Eye (tissue), 1 donor: ENCODE results near the gene AUTS2.
A peak's percentile ranks its signal among the peaks of the same experiment; 100 is the strongest.
"Not testable (repeated sequence)": the region's sequence is repeated elsewhere in the genome, so short reads cannot be mapped to it uniquely, and the experiment has no call there.

Experiments used
- DNase-seq: peaks from one replicate; pipeline ENCODE4 v3.0.0-alpha.2; 2015

AUTS2 gene

DNA sequence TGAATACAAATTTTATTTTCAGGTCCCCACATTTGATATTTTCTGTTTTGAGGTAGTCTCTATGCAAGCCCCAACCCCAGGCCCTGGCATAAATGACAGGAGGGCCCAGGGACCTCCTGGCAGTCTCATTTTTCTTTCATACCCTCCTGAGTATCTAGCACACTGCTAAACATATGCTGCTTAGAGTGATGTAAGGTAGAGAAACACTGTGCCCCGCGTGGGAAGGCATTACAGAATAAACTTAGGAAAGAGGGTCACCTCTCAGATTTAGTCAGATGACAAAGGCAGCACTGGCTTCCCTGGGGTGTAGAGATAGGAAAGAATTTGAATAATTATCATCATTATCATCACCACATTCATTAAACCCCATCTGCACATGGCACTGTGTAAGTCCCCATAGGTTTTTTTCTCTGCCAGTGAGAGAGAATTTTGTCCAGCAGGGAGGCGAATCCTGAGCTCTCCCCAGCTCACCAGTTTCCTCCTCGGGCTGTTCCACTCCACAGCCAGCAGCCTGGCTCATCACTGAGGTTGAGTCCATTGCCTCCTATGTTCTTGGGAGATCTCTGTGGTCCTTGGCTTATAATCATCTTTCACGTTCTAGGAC lies 1026.3 kb downstream of the AUTS2 start:
- no peak for DNase-seq

- no peak for DNase-seq
Measured at GRCh38 chr7:70627461-70627860, 1029.2 kb downstream of the AUTS2 start.

GRCh38 chr7:70630440-70630817 lies 1032.2 kb downstream of the AUTS2 start:
- DNase-seq = no peak

DNA sequence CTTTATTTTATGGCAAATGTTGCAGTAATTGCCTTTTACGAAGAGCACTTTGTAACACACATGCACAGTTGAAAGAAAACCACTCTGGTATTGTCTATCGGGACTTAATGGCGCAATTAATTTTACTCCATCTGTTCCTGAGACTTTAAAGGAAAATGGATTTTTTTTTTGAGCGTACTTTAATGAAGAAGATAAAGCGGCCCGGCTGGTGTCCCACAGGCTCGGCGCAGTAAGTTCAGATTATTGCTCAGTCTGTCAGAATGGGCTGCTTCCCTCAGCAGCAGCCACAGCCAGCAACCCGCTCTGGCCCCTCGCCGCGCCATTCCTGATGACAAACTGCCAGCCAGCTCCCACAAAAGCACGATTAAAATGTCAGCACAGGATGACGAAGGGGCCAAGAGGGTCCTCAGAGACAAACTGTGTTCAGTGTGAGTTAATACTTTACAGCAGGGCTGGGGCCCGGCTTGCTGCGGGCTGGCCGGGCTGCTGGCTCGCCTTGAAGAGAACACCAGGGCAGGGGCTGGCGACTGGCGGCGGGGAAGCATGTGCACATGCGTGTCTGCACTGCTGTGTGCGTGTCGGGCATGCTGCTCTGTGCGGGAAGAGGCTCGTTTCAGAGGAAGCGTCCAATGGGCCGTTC lies 1032.7 kb downstream of the AUTS2 start:
- DNase-seq = peak; percentile 92

GRCh38 chr7:70631718-70632117 lies 1033.4 kb downstream of the AUTS2 start:
- DNase-seq = peak; percentile 79

DNA sequence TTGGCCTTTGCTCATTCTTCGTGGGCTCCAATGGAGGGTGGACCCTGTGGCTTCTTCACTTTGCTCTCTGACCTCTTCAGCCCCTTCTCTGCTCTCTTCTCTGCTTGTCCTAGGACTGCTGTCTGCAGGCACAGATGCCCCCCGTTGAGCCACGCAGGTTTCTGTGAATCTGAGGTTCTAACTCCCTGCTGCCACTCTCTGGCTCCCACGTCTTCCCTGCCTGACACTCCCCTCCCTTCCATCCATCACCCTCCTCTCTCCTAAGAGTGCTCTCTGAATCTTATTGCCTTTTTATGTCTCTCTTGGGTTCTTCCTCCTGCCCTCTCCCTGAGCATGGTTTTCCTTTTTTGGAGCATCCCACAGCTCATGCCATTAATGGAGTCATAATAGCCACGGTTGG lies 1034.1 kb downstream of the AUTS2 start:
- no peak for DNase-seq

GRCh38 chr7:70634071-70634470 lies 1035.8 kb downstream of the AUTS2 start:
- no peak for DNase-seq

- DNase-seq = no peak
Measured at GRCh38 chr7:70634610-70635068, 1036.4 kb downstream of the AUTS2 start.

DNA sequence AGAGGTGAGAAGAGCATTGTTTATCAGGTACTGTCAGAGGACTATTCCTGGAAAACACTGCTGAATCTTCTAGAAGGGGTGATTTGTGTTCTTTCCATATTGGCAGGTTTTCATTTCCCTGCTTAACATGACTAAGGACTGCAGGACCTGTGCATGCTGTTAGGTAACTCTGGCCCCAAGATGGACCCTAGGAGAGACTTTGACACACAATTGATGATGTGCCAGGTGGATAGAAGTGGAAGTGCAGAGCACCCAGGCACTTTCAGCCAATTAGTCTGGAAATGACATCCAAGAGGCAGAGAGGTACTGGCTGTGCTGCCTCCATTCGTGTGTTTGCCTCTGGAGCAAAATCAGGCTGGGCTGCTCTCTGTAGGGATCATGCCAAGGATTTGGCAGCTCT lies 1037.4 kb downstream of the AUTS2 start:
- no peak for DNase-seq

GRCh38 chr7:70636169-70636568 lies 1037.9 kb downstream of the AUTS2 start:
- DNase-seq = no peak

- no peak for DNase-seq
Measured at GRCh38 chr7:70637726-70638125, 1039.5 kb downstream of the AUTS2 start.

DNA sequence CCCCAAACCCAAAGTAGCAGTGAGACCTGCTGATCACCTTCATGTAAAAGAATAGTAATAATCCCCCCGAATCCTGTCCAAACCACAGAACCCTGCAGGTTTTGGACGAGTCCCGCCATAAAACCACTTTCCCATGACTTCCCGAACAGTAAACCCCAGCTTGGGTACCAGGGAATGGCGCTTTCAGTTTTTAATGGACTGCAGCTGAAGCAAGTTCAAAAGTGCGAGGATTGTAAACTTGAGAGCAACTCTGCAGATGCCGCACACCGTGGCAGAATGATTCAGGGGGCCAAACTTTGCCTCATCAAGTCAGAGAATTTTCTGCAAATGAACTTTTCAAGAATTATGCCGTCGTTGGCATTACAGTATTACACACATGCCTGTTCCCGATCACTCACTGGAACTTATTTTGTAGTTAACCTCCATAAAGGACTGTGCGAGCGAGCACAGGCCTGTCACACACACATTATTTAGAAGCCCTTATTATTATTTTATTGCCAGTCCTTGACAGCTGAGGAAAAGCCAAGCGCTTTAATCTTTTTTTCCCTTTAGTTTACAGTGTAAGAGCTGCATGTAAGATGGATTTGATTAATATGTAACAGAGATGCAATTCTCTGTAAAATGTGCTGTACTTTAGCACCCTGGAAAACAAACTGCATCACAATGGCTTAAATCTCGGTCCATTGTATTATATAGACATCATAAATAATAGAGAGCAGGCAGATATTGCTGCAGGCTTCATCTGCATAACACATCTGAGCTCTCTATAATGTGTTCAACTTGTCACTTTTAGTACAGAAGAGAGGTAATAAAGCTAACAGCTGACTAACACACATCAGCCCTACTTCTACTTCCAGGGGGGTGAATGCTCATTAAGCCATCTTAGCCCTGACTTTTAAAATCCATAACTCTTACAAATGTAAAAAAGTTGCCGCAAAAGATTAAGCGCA lies 1040.2 kb downstream of the AUTS2 start:
- peak; percentile 41 for DNase-seq

GRCh38 chr7:70640266-70640833 lies 1042.1 kb downstream of the AUTS2 start:
- no peak for DNase-seq

DNA sequence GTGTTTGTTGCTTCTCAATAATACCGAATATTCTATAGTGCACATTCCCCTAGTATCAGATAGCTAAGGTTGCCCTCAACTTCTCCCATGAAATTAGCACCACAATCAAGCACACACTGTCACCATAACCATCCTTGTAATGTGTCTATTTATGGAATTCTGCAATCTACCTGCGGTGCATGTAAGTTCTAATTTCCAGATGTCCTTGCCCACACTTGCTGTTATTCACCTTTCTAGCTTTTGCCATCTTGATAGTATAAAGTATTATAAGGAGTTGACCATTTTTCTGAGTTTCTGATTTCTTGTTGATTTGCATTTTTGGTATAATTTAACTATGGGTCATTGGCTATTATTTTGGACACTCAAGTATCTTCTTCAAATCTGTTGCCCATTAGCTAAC lies 1043.6 kb downstream of the AUTS2 start:
- DNase-seq = no peak

DNA sequence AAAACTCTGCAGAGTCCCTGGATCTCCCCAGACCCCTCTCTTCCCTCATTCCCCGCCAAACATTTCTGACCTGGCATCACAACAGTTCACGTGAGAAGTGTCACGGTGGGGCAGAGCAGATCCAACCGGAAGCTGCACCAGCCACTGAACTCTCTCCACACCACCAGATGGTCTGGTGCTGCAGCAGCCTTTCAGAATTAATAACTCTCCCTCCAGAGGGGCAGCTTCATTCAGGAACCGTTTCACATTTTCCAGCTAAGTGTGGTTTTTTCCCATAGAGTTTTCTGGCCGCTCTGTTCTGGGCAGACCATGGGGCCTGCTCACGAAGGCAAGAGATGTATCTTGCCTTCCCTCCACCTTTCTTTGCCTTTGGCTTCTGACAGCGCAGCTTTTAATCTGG lies 1047.0 kb downstream of the AUTS2 start:
- DNase-seq = peak; percentile 48

DNA sequence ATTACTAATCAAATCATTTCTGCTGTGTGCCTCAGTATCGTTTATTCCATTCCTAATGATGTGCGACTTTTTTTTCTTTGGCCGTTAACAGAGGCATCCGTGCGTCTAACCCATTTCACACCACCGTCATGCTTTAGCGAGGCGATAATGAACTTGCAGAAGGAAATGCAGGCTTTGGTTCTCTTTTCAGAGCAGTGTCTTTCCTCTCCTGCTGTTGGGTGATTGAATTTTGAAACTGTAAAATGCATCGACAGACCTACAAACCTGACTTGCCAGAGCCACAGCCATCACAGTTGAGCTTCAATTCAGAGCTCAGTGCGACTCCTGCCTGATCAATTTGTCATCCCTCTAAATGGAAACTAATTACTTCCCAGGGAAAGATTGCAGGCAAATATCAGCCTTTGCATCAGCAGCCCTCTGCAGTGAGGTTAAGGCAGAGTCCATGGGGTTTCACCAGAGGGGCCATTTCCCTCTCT lies 1047.6 kb downstream of the AUTS2 start:
- DNase-seq = peak; percentile 62

- peak; percentile 47 for DNase-seq
Measured at GRCh38 chr7:70646536-70647248, 1048.4 kb downstream of the AUTS2 start.

- DNase-seq = no peak
Measured at GRCh38 chr7:70647801-70648498, 1049.7 kb downstream of the AUTS2 start.

DNA sequence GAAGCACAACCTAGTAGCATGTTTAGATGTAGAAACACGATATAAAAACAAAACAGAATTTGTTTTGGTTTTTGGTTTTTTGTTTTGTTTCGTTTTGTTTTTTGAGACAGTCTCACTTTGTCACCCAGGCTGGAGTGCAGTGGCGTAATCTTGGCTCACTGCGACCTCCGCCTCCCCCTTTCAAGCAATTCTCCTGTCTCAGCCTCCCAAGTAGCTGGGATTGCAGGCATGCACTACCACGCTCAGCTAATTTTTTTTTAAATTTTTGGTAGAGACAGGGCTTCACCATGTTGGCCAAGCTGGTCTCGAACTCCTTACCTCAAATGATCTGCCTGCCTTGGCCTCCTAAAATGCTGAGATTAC lies 1050.2 kb downstream of the AUTS2 start:
- not testable (repeated sequence) for DNase-seq

GRCh38 chr7:70649323-70649722 lies 1051.0 kb downstream of the AUTS2 start:
- DNase-seq = no peak

GRCh38 chr7:70654146-70654545 lies 1055.9 kb downstream of the AUTS2 start:
- DNase-seq = no peak

GRCh38 chr7:70654979-70655378 lies 1056.7 kb downstream of the AUTS2 start:
- no peak for DNase-seq
